NCI-H345 treated with DMSO at 0.1 percent for 48 hours (cell line): ENCODE measurements around the gene KCNJ11.

Experiments
- DNase-seq: peaks from one replicate; lab custom pipeline; 2025; ENCODE audit not compliant: unreplicated experiment; lab: John Stamatoyannopoulos, UW

Gene KCNJ11

DNA sequence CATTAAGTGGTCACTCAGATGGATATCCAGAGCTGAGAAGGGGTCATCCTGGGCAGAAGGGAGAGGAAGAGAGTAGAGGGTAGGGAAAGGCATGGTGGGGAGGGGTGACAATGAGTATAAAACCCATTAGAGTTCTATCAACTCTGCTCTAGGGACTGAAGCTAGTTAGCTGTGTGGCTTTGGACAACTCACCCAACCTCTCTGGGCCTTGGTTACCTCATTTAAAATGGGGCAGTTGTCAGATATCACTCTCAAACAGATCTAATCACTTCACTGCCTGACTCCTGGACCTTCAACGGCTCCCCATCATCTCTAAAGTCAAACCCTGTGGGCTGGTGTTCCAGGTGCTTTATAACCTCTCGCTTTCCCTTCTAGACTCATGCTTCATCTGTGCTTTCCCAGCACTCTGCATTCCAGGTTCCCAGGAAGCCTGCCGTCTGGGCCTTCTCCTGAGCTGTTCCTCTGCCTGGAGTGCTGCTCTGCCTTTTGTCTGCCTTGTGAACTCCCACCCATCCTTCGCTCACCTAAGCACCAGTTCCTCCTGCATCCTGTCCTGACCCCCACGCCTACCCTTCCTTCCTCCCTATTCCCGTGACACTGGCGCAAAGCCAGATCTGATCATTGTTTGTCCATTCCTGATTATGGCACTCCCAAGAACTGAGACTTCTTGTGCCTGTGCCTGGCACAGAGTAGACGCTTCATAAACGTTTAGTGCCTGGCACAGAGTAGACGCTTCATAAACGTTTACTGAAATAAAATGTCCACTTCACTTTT is 22.3 kb upstream of the KCNJ11 start:
- DNase-seq = no peak

GRCh38 chr11:17408641-17409040 is 20.2 kb upstream of the KCNJ11 start:
- no peak for DNase-seq

GRCh38 chr11:17408026-17408425 is 19.6 kb upstream of the KCNJ11 start:
- no peak for DNase-seq

DNA sequence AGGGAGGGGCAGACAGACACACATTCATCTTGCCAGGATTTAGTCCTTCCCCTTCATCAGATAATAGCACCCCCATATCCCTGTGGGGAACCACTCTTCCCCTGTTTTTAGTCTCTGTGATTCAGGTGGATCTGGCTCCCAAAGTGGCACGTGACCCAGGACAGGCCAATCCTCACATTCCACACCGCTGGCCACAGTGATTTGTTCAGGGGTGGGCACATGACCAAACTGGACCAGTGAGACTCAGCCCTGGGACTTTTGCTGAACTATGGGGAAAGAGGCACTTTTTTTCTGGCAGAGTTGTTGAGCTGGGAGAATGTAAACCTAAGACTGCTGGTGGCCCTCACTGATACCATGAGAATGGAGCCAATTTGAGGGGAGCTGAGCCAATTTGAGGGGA is 19.1 kb upstream of the KCNJ11 start:
- DNase-seq = no peak

GRCh38 chr11:17406818-17407149 is 18.3 kb upstream of the KCNJ11 start:
- no peak for DNase-seq

DNA sequence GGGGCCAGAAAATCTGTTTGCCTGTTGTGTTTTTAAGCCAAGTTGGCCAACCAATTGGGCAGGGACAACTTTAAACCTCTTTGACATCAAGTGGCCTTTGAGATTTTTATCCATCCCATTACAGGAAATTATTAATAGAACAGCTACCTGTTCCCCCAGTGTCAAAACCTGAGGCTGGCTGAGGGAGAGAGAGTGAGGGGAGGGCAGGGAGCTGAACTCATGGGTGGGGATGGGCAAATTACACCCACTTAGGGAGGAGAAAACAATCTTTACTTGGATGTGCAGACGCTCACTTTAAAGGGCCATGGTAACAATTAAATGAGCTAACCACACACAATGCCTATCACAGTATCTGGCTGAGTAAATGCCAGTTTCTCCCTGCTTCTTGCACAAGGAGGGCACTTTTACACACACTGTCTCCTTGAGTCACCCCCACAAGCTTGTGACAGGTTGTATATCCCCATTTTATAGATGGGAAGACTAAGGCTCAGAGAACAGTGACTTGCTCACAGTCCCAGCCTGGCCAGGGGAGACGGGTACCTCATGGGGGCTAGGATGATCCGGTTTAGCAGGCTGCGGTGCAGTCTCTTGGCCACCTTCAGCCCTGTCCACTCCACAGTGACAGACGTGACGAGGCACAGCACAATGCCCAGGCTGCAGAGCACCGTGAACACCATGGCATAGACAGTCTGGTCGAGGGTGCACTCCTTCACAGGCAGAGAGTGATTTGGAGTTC is 17.8 kb upstream of the KCNJ11 start:
- DNase-seq = no peak

DNA sequence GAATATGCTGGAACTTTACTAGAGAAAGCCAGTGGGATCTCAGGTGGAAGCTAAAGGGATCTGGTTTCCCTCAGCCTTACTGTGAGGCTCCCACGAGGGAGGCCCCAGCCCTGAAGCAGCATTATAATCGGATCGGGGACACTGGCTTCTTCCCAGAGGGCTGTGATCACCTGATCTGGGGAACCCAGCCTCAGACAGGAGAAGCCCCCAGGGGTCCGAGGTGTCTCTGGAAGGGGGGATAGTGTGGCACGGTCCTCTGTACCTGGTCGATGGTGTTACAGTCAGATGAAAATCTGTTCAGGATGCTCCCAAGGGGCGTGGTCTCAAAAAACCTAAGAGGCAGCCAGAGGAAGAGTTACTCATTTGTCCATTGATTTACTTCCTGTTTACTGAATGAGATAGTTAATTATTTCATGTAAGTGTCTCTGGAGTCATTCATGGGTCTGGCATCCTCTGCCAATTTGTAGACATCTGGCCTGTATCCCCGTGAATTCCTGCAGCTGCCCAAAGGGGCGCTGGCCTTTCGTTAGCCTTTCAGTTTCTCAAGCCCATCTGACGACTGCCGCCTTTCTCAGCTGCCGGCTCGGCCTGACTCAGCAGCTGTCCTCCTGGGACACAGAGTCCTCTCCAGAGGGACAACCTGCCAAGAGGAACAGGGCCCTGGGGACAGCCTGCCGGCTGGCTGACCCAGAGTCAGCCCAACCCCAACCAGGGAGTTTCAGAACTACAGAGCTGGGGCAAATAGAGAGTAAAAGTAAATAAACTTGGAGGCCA is 17.0 kb upstream of the KCNJ11 start:
- no peak for DNase-seq

DNA sequence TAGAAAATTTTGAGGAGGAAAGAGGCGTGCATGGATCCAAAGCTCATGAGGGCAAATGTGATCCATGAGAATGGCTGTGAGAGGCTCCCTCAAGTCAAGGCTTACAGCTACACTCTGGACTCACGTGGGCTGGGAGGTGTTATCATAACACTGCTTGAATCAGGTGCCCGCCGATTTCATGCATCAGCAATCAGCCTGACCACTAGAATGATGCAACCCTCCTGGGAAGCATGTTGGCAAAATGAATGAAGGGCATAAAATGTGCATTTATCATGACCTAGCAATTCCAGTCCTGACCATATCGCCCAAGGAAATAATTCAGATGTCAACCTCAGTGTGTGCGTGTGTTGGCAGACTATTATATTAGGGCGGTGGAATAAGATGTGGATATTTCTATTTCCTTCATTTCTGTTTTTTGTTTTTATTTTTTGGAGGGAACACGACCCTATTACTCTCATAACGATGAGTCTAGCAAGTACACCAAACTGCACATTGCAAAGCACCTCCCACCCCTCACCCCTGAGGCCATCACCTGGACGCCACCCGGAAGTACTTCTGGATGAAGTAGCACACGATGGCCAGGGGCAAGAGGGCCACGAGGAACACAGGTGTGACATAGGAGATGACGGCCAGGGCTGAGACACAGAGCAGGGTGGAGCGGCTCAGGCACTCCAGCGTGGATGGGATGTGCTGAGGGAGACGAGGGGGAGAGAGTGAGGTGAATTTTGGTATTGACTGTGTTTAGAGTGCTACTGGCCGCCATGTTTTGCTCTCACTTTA is 15.7 kb upstream of the KCNJ11 start:
- no peak for DNase-seq

- no peak for DNase-seq
Measured at GRCh38 chr11:17402486-17402885, 14.0 kb upstream of the KCNJ11 start.

GRCh38 chr11:17401841-17402240 is 13.4 kb upstream of the KCNJ11 start:
- DNase-seq = no peak

GRCh38 chr11:17401316-17401715 is 12.9 kb upstream of the KCNJ11 start:
- DNase-seq = no peak

- no peak for DNase-seq
Measured at GRCh38 chr11:17400048-17400775, 11.8 kb upstream of the KCNJ11 start.

DNA sequence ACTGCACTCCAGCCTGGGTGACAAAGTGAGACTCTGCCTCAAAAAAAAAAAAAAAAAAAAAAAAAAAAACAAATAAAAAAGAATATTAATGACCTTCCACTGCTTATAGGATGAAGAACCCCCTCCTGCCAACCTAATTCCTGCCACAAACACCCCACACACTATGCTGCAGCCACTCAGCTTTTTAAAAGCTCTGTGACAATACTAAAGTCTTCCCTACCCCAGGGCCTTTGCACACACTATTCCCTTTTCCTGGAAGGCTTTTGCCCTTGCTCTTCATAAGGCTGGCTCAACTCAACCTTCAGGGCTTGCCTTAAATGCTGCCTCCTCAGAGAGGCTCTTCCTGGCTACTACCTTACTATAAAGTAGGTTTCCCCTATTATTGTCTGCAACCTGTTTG is 10.8 kb upstream of the KCNJ11 start:
- no peak for DNase-seq

GRCh38 chr11:17397311-17398002 is 9.0 kb upstream of the KCNJ11 start:
- no peak for DNase-seq

DNA sequence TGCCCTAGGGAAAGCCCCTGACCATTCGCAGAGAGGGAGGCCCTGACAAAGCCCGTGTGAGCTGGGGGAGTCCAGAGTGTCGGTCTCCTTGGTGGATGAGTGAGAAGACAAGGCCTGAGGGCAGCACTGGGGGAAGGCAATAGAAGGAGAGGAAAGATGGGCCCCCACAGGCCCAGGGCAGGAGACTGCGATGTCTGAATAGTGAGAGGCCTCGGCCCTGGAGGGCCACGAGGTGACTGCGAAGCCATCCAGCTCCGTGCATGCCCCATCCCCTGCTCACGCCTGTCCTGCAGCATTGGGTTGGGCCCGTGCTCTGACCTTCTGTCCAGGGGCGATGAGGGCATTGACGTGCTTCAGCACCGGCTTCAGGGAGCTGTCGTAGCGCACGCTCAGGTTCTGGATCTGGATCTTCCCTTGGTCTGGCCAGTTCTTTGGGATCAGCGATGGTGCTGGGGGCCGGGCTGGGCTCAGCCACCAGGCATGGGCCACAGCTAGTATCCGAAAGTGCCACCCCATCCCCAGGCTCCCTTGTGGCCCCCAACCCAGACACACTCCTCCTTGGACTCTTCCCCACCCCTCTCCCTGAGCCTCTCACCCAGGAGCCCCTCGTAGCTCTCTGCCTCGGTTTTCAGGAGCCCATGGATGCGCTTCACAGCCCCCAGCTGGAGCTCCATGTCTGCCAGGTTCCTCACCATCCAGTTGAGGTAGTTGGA is 8.3 kb upstream of the KCNJ11 start:
- no peak for DNase-seq

DNA sequence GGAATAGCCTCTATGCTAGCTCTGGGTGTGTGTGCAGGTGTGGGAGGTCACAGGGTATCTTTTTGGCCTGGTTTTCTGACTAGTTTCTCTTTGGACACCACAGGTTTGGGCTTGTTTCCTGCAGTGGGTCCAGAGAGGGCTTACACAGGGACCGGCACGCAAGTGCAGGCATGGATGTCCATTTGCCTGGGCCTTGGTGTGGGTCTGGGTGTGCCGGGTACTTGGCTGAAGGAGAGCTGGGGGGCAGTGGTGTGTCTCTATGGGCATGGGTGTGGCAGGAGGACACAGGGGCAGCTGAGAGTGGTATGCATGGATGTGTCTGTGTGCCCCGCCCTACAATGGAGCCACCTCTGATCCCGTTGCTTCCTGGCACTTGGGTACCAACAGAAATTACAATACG is 7.5 kb upstream of the KCNJ11 start:
- DNase-seq = no peak

- peak; percentile 99 for DNase-seq
Measured at GRCh38 chr11:17395554-17395961, 7.1 kb upstream of the KCNJ11 start.

DNA sequence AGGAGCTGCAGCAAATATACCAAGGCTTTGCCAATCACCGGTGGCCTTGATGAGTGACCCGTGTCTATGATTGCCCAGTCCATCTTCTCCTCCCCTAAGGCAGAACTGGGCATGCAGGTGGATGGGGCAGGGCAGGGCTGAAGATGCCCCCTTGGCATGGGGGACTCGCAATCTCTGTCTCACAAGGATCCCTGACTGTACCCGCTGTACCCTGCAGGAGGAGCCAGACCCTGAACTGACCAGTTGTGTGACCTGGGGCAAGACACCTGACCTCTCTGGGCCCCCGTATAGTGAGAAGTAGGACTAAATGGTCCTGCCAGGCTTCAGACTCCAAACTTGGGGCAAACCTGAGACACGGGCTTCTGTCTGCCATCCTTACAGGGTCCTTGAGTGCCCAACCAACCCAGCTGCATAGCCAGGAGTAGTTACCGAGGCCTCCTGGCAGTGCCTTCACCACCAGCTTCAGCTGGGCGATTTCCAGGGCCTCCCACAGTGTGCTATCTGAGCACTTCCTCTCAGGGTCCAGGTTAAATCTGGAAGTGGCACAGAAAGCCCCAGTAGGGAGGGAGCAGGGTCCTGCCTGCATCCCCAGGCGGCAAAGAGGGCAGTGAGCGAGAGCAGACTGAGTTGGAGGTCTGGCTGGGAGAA is 6.4 kb upstream of the KCNJ11 start:
- no peak for DNase-seq

DNA sequence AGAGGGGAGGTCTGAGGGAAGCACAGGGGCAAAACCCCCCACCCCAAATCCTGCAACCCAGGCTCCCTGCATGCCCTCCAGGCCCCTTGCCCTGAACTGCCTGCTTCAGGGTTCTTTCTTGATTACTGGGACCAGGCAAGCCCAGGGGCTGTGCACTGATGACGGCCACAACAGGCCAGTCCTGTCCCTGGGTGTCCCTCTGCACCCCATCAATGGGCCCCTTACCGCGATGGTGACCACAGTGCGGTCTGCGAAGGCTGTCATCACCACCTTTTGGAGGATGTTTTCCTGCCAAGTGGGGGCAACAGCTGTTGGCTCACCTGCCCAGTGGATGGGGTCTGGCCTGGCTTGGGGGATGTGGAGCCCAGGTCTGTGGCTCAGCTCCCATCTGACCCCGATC is 5.0 kb upstream of the KCNJ11 start:
- no peak for DNase-seq
